Thymus (tissue), 11 donors: Measurements from ENCODE around the gene GALM. TPM values are rescaled to one million over a fixed set of nuclear protein-coding genes. Genes with fewer than 3 reads are reported as not detected.
"Not testable (repeated sequence)": the region's sequence is repeated elsewhere in the genome, so short reads cannot be mapped to it uniquely, and the experiment has no call there.

Source experiments
- DNase-seq, 9 donors: peaks; one replicate each; pipeline ENCODE4 v3.0.0-alpha.2; 2013; ENCODE audit warnings: low spot score in 9 of 9, low read depth in 6 of 9, missing footprints in 1 of 9
- H3K27ac ChIP-seq, 2 donors: one replicate each; pipeline ENCODE4 v1.5.1; 2013; ENCODE audit warnings: control low read depth in 1 of 2, low read depth in 1 of 2, low read length in 1 of 2, mild to moderate bottlenecking in 1 of 2, moderate library complexity in 1 of 2
- H3K27me3 ChIP-seq, 2 donors: one replicate each; pipeline ENCODE4 v1.5.1; 2013; ENCODE audit warnings: low read length in 1 of 2; ENCODE audit not compliant: control insufficient read depth in 2 of 2, insufficient read depth in 1 of 2
- H3K36me3 ChIP-seq, 2 donors: one replicate each; pipeline ENCODE4 v1.5.1; 2013; ENCODE audit warnings: low read length in 1 of 2, mild to moderate bottlenecking in 1 of 2, moderate library complexity in 1 of 2; ENCODE audit not compliant: control insufficient read depth in 2 of 2, insufficient read depth in 2 of 2
- H3K4me1 ChIP-seq, 2 donors: one replicate each; pipeline ENCODE4 v1.5.1; 2013; ENCODE audit warnings: low read length in 2 of 2; ENCODE audit not compliant: control insufficient read depth in 2 of 2, insufficient read depth in 2 of 2
- H3K4me3 ChIP-seq, 2 donors: one replicate each; pipeline ENCODE4 v1.5.1; 2013; ENCODE audit warnings: low read length in 2 of 2, control low read depth in 1 of 2, mild to moderate bottlenecking in 1 of 2
- H3K9me3 ChIP-seq, 2 donors: one replicate each; pipeline ENCODE4 v1.5.1; 2013; ENCODE audit warnings: low read length in 1 of 2, mild to moderate bottlenecking in 1 of 2; ENCODE audit not compliant: control insufficient read depth in 2 of 2, insufficient read depth in 1 of 2
- WGBS: extraction: QIAGEN DNeasy Blood & Tissue Kit; methylation state at CpG from one replicate; pipeline ENCODE4 v1.1.7; 2013; 5-methylcytosine and 5-hydroxymethylcytosine counted together
- polyA plus RNA-seq: library from polyadenylated mRNA; stranded (reverse); fragments of 200-250 nt; gene quantifications from one replicate; pipeline ENCODE4 v1.2.3, GENCODE V29; 2013
- total RNA-seq: library from RNA; stranded (reverse); fragments of 120-200 nt; gene quantifications from one replicate; pipeline ENCODE4 v1.2.4, GENCODE V29; 2013
- donor health status: healthy.

The GALM gene
- total and polyA plus RNA-seq, 2 donors = 10.0 to 12.0 TPM

DNA sequence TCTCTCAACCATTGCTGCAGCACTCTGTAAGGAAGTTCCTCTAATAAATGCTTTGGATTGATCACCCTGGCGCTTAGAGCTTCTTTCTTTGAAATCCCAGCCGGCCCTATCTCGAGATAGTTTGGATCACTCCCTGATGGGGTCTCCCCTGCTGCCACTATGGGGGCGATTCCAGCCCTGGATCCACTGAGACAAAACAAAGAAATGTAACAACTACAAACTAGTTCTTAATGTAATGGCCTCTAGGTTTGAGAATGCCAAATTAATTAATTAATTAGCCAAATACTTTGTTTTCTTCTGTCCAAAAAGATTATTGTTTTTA, 70.0 kb downstream of the GALM start:
- peaks cover 45 to 71% of the 10 kb centered on the region in 2 donors for H3K36me3 ChIP-seq
- H3K4me3 ChIP-seq = no peak overlapping the region
- no peak for DNase-seq
- no peaks in the 10 kb centered on the region for H3K27me3 ChIP-seq
- H3K4me1 ChIP-seq = no peaks in the 10 kb centered on the region
- H3K27ac ChIP-seq = no peak overlapping the region
- 97% methylated on average over 4 of the region's 4 CpGs for WGBS
- H3K9me3 ChIP-seq = no peaks in the 10 kb centered on the region

GRCh38 chr2:38737000-38737698, 71.2 kb downstream of the GALM start:
- not testable (repeated sequence) for H3K4me3 ChIP-seq, H3K9me3 ChIP-seq, H3K4me1 ChIP-seq, DNase-seq, H3K27me3 ChIP-seq
- WGBS = 96% methylated on average over 11 of the region's 11 CpGs
- H3K36me3 ChIP-seq = peaks cover 37 to 74% of the 10 kb centered on the region in 2 donors
- peak overlapping the region in 1 of 2 donors; percentile 18 for H3K27ac ChIP-seq

DNA sequence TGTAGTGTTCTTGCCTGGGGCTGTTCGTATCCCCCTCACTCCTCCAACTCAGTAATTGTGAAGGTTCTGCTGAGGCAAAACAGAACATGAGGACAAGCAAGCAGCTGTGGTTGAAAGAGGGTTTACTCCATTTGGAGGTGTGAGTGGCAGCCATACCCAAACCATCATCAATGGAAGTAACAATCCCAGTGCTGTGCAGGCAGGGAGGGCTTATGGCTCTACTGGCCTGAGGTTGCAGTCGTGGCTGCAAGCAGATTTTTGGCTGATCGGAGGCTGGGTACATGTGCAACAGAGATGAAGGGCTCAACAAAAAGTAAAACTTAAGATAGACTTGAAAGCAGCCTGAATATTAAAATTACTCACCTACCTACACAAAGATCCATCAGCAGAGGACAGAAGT, 72.0 kb downstream of the GALM start:
- Histone ChIP-seq H3K9me3 (no peaks in the 10 kb centered on the region), H3K4me1 (no peaks in the 10 kb centered on the region), H3K4me3 (no peak overlapping the region), H3K27ac (no peak overlapping the region), H3K36me3 (peaks cover 35 to 74% of the 10 kb centered on the region in 2 donors), H3K27me3 (no peaks in the 10 kb centered on the region)
- WGBS = 97% methylated on average over 3 of the region's 3 CpGs
- DNase-seq = no peak

GRCh38 chr2:38739524-38739923, 73.6 kb downstream of the GALM start:
- Histone ChIP-seq H3K27ac (no peak overlapping the region), H3K27me3 (no peaks in the 10 kb centered on the region), H3K4me3 (no peak overlapping the region), H3K36me3 (peaks cover 31 to 76% of the 10 kb centered on the region in 2 donors), H3K4me1 (no peaks in the 10 kb centered on the region), H3K9me3 (no peaks in the 10 kb centered on the region)
- WGBS = 98% methylated on average over 2 of the region's 2 CpGs
- DNase-seq = no peak

GRCh38 chr2:38740851-38741731, 75.2 kb downstream of the GALM start:
- Histone ChIP-seq H3K27ac (no peak overlapping the region), H3K4me1 (no peaks in the 10 kb centered on the region), H3K4me3 (no peak overlapping the region), H3K27me3 (no peaks in the 10 kb centered on the region), H3K9me3 (no peaks in the 10 kb centered on the region), H3K36me3 (peaks cover 35 to 79% of the 10 kb centered on the region in 2 donors)
- WGBS = 80% methylated on average over 11 of the region's 11 CpGs
- peak in 4 of 9 donors; percentile 23 to 60 (median 42) for DNase-seq

- no peaks in the 10 kb centered on the region for H3K9me3 ChIP-seq
- DNase-seq = no peak
- H3K4me3 ChIP-seq = no peak overlapping the region
- H3K36me3 ChIP-seq = peaks cover 36 to 86% of the 10 kb centered on the region in 2 donors
- H3K4me1 ChIP-seq = peaks cover 1 to 7% of the 10 kb centered on the region in 2 donors
- 97% methylated on average over 10 of the region's 10 CpGs for WGBS
- no peaks in the 10 kb centered on the region for H3K27me3 ChIP-seq
- no peak overlapping the region for H3K27ac ChIP-seq
These were observed 77.1 kb downstream of the GALM start for GRCh38 chr2:38742797-38743559.

DNA sequence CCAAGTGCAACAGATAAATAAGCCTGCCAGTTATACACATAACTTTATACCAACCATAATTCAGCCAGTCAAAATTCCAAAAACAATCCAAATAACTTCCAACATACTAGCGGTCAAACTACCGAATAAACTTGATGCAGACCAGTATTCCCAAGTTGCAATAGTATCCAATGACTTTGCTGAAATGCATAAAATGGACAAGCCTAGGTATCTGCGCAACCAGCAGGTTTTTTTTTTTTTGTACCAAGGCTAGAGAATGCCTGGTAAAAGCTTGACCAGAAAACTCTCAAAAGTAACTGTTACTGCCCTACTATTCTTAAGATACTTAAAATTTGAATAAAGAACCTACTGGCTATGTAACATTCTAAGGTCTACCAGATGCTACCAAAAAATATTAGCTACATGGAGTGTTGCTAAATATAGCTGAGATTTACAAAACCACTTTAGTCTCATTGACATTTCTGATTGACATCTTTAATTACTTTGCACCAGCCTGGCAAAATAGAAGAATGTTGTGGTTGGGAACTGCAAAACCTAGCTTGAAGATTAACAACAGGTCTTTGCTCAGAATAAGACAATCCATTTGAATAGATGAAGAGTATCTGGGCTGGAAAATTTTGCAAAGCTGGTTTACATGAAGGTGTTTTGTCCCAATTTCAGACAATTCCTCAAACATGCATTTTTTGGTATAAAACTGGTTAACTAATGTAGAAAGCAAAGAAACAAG, 77.9 kb downstream of the GALM start:
- DNase-seq = no peak
- H3K9me3 ChIP-seq = no peaks in the 10 kb centered on the region
- no peak overlapping the region for H3K4me3 ChIP-seq
- H3K27me3 ChIP-seq = no peaks in the 10 kb centered on the region
- peaks cover 6 to 15% of the 10 kb centered on the region in 2 donors for H3K4me1 ChIP-seq
- 97% methylated on average over 3 of the region's 3 CpGs for WGBS
- peaks cover 38 to 88% of the 10 kb centered on the region in 2 donors for H3K36me3 ChIP-seq
- no peak overlapping the region for H3K27ac ChIP-seq

DNA sequence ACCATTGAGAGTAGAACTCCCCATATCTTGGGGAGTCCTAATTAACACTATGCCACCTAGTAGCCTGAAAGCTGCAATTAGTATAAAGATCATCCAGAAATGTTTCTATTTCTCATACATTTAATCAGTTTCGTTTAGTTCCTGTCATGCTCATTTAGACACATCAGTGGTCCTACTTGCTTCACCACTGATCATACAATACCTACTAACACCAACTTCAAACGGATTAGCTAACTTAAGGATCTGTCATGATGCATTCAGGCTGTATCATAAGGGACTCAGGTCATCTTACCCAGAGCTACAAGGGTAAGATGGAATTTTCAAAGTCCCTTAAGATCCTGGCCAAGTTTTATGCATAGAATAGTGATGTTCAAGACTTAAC, 78.5 kb downstream of the GALM start:
- Histone ChIP-seq H3K9me3 (no peaks in the 10 kb centered on the region), H3K4me3 (no peak overlapping the region), H3K27ac (no peak overlapping the region), H3K36me3 (peaks cover 40 to 90% of the 10 kb centered on the region in 2 donors), H3K4me1 (peaks cover 10 to 21% of the 10 kb centered on the region in 2 donors), H3K27me3 (no peaks in the 10 kb centered on the region)
- no peak for DNase-seq
- WGBS = 85% methylated on average over 2 of the region's 2 CpGs
